Hematopoietic multipotent progenitor cell treated with erythropoietin and hydrocortisone succinate and interleukin-3 and kit ligand, for 15 days (in vitro differentiated cells): ENCODE results near the gene PNPLA6.
A peak's percentile ranks its signal among the peaks of the same experiment; 100 is the strongest.

Source experiments
- DNase-seq: peaks from one replicate; pipeline ENCODE4 v3.0.0-alpha.2; 2015; ENCODE audit warnings: low spot score

Gene PNPLA6

DNA sequence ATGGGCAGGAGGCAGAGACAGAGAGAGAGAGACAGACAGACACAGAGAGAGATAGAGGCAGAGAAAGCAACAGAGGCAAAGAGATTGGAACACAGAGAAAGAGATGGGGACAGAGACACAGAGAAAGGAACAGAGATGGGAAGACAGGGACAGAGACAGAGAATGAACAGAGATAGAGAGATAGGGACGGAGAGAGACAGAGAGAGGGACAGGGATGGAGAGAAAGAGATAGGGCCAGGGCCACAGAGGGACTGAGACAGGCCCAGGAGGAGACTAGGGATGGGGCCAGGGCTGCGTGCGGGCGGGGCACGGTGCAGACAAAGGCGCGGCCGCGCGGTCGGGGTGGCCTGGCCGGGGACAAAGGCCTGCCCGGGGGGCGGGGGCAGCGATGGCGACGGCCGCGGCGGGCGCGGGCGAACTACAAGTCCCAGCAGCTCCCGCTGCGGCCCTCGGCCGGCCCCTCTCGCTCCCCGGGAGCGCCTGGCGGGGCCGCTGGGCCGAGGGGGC lies 19.8 kb upstream of the PNPLA6 start, which contains the start of gene ZNF358:
TSS of gene ZNF358 (plus strand) at position 459 of the 507 bp plus-strand sequence. CDS start 3,140 bp downstream, outside the sequence.
- no peak for DNase-seq

DNA sequence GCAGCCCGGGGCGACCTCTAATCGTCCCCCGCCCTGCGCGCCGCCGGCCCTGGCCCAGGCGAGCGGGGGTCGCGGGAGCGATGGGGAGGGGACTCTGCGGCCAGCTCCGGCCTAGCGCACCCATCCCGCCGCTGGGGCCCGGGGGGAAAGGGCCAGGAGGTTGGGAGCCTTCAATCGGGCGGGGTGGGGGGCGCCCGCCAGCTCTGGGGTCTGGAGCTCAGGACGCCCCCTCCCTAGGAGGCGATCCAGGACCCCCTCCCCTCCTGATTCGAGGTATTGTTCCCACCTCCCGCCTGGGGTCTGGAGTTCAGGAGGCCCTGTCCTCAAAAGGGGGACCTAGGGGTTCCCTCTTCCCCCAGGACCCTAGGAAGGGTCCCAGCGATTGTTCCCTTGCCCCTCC lies 19.2 kb upstream of the PNPLA6 start:
- DNase-seq, result no peak

DNA sequence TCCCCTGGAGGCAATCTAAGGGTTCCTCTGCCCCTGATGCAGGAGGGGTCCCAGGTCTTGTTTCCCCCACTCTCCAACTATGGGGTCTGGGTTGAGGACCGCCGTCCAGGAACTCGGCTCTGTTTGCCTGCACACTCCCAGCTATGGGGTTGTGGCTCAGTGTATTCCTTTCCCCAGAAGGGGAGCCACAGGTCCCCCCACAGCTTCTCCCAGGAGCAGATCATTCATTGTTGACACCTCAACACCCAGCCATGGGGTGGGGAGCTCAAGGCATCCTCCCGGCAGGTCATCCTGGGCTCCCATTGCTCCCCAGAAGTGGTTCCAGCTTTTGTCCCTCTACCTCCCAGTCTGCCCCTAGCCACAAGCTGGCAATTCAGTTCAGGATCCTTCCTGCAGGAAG lies 18.6 kb upstream of the PNPLA6 start:
- DNase-seq, result no peak

DNA sequence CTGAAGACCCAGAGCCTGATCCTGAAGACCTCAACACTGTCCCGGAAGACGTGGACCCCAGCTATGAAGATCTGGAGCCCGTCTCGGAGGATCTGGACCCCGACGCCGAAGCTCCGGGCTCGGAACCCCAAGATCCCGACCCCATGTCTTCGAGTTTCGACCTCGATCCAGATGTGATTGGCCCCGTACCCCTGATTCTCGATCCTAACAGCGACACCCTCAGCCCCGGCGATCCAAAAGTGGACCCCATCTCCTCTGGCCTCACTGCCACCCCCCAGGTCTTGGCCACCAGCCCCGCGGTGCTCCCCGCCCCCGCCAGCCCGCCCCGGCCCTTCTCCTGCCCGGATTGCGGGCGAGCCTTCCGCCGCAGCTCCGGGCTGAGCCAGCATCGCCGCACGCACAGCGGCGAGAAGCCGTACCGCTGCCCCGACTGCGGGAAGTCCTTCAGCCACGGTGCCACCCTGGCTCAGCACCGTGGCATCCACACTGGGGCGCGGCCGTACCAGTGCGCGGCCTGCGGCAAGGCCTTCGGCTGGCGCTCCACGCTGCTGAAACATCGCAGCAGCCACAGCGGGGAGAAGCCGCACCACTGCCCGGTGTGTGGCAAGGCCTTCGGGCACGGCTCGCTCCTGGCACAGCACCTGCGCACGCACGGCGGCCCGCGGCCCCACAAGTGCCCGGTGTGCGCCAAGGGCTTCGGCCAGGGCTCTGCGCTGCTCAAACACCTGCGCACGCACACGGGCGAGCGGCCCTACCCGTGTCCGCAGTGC lies 16.0 kb upstream of the PNPLA6 start:
- no peak for DNase-seq

DNA sequence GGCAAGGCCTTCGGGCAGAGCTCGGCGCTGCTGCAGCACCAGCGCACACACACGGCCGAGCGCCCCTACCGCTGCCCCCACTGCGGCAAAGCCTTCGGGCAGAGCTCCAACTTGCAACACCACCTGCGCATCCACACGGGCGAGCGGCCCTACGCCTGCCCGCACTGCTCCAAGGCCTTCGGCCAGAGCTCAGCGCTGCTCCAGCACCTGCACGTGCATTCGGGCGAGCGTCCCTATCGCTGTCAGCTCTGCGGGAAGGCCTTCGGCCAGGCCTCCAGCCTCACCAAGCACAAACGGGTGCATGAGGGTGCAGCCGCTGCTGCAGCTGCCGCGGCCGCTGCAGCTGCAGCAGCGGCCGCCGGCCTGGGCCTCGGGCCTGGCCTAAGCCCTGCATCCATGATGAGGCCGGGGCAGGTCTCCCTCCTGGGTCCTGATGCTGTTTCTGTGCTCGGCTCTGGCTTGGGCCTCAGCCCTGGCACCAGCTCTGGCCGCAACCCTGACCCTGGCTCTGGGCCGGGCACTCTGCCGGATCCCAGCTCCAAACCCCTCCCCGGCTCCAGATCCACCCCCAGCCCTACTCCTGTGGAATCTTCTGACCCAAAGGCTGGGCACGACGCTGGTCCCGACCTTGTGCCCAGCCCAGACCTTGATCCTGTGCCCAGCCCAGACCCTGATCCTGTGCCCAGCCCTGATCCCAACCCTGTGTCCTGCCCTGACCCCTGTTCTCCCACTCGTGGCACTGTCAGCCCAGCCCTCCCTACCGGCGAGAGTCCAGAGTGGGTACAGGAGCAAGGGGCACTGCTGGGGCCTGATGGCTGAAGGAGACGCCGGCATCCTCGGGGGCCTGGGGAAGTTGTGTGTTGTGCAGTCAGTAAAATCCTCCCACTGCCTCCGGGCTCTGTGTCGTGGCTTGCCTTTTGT lies 15.1 kb upstream of the PNPLA6 start:
- DNase-seq, result no peak

DNA sequence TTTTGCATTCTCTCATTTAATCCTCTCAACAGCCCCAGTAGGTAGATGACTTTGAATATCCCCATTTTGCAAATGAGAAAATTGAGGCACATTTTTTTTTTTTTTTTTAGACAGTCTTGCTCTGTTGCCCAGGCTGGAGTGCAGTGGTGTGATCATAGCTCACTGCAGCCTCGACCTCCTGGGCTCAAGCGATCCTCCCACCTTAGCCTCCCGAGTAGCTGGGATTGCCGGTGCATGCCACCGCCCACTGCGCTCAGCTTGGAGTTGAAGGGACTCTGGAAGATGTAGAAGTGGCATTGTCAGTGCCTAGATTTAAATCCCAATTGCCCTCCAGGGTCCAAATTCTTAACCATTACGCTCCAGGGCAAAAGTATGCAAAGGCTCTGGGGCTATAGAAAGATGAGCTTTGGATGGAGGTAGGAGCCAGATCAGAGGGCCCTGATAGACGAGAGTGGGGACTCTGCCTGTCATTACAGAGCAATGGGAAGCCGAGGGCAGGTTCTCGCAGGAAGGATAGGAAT lies 13.9 kb upstream of the PNPLA6 start:
- DNase-seq, result no peak

DNA sequence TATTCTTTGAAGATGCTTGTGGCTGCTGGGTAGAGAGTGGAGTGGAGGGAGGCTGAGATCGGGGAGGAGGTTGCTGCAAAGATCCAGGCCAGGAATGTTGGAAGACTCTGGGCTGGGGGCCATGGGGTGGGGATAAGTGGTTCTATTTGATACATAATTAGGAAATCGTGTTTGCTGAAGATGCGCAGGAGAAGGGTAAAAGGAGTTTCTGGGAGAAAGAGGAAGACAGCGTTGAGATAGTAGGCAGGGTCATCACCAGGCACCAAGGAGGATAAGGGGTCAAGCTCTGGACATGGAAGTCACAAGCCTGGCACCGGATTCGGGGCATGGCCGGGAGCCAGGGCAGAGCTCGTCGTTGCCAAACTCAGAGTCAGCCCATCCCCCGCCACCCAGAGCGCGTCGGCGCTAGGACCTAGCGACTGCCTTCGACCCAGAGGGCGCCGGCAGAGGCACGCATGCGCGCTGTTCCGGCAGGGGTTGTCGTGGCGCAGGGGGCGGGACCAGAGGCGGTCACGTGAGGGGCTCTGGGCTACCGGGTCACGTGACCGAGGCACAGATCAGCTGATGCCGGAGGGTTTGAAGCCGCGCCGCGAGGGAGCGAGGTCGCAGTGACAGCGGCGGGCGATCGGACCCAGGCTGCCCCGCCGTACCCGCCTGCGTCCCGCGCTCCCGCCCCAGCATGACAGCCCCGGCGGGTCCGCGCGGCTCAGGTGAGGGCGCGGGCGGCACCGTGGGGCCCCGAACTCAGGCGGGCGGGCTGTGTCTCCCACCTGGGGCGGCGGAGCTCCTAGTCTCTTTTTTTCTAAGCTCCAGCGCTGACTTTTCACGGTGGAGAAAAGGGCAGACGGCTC lies 13.2 kb upstream of the PNPLA6 start, which contains the start of gene MCOLN1:
TSS of gene MCOLN1 (plus strand) at position 553 of the 851 bp plus-strand sequence. CDS start at position 680, 127 bp downstream.
- DNase-seq, result peak; percentile 99

DNA sequence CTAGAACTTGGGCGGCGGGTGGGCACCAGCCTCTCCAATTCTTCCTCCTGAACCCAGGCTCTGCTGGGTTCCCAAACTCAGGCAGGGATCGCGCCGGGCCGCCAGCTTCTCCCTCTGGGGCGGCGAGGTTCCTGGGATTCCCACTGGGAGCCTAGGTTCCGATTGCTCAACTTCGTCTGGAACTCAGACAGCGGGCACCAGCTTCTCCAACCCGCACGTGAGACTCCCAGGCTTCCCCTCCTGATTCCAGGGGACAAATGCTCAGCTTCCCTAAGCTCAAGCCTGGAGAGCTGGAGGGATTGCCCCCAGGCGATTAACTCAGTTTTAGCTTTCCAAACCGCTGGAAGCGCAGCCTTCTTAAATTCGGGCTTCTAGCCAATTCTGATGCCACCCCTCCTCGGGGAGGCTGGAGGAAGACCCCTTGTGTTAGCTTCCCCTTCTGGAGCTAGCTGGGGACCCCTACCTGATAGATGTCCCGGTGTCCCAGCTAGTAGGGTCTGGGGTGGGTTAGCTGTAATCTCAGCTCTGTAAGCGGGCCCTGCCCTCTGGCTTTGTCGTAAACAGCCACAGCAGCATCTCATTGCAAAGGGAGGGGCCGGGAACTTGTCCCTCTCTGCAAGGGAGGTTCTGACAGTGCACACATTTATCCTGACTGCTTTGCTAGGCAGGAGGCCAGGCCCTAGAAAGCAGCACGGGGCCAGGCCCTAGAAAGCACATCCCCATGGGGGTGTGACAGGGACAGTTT lies 12.4 kb upstream of the PNPLA6 start:
- DNase-seq, result peak; percentile 60

DNA sequence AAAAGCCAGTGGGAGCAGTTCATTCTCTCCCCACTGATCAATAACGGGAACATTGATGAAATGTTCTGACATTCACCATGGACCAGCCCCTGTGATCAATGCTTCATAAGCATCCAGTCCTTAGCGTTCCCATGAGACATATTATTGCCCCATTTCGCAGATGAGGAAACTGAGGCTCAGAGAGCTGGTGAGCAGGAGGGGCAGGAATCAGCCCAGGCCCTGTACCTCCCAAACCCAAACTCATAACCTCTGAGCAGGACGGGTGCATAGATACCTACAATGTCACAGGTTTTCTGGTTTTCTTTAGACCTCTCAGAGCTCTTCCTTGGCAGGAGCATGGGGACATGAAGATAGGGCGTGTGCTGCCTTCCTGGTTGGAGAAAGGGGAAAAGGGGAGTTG lies 11.0 kb upstream of the PNPLA6 start:
- DNase-seq, result no peak

DNA sequence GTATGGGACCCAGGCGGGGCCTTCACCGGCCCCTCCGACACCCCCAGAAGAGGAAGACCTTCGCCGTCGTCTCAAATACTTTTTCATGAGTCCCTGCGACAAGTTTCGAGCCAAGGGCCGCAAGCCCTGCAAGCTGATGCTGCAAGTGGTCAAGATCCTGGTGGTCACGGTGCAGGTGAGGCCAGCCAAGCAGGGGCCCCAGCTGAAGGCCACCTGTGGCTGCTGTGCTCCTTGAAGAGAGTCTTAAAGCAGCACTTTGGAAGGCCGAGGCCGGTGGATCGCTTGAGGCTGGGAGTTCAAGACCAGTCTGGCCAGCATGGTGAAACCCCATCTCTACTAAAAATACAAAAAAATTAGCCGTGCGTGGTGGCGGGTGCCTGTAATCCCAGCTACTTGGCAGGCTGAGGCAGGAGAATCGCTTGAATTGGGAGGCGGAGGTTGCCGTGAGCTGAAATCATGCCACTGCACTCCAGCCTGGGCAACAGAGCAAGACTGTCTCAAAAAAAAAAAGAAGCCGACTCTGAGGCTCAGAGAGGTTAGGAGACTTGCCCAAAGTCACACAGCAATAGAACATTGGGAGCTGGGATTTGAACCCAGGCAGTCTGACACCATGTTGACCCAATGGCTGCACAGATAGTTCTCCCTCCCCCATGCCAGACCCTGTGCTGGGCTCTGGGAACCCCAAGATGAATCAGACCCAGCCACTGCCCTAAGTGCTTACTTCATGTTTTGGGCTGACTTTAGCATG lies 10.4 kb upstream of the PNPLA6 start:
- no peak for DNase-seq

DNA sequence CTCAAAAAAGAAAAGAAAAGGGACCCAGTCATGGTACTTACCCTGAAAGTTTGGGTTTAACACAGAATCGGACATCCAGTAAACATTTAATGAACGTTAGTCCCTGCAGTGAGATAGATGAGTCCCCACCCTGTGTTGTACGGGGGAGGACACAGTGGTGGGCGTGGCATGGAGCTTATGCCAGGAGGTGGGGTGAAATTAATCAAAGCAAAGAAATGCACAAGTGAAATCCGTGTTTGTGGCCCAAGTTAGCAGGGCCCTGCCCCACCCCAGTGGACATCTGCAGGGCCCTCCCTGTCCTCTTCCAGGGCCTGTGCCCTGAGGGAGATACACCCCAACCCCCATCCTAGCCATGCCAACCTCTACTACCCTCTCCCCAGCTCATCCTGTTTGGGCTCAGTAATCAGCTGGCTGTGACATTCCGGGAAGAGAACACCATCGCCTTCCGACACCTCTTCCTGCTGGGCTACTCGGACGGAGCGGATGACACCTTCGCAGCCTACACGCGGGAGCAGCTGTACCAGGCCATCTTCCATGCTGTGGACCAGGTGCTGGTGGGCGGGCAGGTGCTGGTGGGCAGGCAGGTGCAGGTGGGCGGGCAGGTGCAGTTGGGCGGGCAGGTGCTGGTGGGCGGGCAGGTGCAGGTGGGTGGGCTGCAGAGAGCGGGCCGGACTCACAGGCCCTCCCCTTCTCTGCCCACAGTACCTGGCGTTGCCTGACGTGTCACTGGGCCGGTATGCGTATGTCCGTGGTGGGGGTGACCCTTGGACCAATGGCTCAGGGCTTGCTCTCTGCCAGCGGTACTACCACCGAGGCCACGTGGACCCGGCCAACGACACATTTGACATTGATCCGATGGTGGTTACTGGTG lies 9.2 kb upstream of the PNPLA6 start:
- DNase-seq, result no peak

DNA sequence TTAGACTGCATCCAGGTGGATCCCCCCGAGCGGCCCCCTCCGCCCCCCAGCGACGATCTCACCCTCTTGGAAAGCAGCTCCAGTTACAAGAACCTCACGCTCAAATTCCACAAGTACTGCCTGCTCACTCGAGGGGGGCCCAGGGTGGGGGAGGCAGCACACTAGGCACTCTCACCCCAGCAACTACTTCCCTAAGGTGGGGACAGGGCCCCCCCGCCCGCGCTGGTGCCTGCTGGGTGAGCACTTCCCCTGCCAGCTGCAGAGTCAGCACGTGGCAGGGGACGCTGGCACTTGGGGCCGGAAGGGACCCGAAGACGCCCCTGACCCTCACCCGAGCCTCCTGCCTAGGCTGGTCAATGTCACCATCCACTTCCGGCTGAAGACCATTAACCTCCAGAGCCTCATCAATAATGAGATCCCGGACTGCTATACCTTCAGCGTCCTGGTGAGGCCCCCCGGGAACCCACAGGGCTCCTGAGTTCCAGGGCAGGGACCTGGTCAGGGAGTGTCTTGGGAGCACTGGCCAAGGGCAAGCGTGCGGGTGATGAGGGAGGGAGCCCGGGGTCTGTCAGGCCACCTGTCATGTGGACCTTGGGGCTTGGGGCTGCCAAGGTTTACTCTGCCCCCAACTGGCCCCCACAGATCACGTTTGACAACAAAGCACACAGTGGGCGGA lies 7.9 kb upstream of the PNPLA6 start:
- no peak for DNase-seq

DNA sequence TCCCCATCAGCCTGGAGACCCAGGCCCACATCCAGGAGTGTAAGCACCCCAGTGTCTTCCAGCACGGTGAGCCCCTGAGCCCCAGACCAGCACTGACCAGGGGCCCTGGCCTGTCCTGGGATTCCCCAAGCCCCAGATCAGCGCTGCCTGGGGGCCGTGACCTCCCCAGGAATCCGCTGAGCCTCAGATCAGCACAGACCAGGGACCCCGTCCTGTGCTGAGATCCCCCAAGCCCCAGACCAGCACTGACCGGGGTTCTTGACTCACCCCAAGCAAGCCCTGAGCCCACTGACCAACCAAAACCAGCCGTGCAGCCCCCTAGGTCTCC lies 7.4 kb upstream of the PNPLA6 start:
- no peak for DNase-seq

DNA sequence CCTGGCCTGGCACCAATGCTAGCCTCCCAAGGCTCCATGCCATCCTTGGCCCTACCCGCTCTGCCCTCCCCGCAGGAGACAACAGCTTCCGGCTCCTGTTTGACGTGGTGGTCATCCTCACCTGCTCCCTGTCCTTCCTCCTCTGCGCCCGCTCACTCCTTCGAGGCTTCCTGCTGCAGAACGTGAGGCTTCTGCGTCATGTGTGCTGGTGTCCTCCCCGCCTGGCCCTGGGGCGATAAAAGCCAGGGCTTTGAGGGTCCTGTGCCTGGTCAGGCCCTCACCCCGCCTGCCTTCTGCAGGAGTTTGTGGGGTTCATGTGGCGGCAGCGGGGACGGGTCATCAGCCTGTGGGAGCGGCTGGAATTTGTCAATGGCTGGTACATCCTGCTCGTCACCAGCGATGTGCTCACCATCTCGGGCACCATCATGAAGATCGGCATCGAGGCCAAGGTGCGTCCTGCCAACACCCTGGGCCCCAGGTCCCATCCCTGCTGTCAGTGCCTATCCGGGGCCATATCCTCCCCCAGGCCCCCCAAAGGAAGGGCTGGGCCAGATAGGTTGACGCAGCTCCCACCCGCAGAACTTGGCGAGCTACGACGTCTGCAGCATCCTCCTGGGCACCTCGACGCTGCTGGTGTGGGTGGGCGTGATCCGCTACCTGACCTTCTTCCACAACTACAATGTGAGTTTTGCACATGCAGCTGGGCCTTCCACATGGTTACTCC lies 6.8 kb upstream of the PNPLA6 start:
- no peak for DNase-seq

DNA sequence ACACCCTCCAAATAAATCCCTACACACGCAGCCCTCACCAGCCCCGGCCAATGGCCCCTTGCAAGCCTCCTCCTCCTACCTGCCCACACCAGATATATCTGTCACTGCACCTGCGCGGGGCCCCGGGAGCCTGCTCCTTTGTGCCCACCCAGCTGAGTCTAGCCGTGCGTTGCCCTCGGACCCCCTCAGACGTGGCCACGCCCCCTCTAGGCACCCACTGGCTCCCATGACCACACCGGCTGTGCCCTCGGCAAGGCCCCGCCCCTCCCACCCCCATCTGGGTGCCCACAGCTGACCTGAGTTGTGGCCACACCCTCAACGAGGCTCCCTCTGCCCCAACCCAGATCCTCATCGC lies 6.3 kb upstream of the PNPLA6 start:
- no peak for DNase-seq

DNA sequence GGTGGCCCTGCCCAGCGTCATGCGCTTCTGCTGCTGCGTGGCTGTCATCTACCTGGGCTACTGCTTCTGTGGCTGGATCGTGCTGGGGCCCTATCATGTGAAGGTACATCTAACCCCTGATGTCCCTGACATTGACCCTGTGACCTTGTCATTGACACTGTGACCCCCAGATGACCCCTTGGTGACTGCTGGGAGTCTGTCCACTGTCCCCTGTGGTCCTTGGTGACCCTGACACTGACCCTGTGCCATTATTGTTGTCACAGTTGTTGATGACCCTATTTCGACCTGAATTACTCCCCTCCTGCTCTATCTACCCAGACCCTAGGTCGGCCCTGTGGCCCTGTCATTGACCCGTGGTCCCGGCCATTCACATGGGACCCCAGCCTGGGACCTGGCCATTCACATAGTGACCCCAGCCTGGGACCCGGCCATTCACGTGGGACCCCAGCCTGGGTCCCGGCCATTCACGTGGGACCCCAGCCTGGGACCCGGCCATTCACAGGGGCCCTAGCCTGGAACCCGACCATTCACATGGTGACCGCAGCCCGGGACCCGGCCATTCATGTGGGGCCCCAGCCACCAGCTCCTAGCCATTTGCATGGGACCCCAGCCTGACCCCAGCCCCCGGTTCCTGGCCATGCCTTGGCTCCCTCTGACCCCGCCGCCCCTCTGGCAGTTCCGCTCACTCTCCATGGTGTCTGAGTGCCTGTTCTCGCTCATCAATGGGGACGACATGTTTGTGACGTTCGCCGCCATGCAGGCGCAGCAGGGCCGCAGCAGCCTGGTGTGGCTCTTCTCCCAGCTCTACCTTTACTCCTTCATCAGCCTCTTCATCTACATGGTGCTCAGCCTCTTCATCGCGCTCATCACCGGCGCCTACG lies 5.7 kb upstream of the PNPLA6 start:
- DNase-seq, result no peak

DNA sequence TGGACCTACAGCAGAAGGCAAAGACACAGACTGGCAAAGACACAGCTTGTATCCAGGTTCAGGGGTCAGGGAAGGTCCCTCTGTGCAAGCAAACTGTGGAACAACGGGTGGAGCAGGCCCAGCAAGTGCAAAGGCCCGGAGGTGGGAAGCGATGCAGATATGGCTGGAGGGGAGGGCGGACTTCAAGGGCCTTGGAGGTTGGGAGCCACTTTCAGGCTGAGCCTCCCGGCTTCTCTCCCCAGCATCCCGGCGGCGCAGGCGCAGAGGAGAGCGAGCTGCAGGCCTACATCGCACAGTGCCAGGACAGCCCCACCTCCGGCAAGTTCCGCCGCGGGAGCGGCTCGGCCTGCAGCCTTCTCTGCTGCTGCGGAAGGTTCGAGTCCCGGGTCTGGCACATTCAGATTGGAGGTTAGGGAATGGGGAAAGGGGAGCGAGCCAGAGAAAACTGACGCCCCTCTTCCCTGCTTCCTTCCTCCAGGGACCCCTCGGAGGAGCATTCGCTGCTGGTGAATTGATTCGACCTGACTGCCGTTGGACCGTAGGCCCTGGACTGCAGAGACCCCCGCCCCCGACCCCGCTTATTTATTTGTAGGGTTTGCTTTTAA lies 2.1 kb upstream of the PNPLA6 start:
- DNase-seq, result no peak
